Activated T-helper 2 cell treated with anti-CD3 and anti-CD28 coated beads, Interferon-gamma antibody, Interleukin-2, Interleukin-4, amounts not matched to agents 10 μg/mL and 5 μg/mL and 100 μg/mL, durations not matched to agents 14 hours and 24 hours and 36 hours (primary cell): ENCODE measurements around the gene KCNC4. TPM values are rescaled to one million over a fixed set of nuclear protein-coding genes. Genes with fewer than 3 reads are reported as not detected.

Source experiments
- total RNA-seq: library from RNA; stranded (reverse); gene quantifications from 2 replicates; pipeline ENCODE4 v1.2.3, GENCODE V29; 2022

The KCNC4 gene
- total RNA-seq, 1 donor from 2014 or later: 30.6 TPM

Other genes starting within 250 kb of the KCNC4 start
- gene AHCYL1, start 225.5 kb upstream of the KCNC4 start, total RNA-seq: 85.8 and 86.5 TPM in 2 replicates
- gene STRIP1, start 175.7 kb upstream of the KCNC4 start, total RNA-seq: 37.4 and 39.1 TPM in 2 replicates
- gene ALX3, start 139.6 kb upstream of the KCNC4 start, total RNA-seq: not detected in 2 replicates
- not detected in 2 replicates for gene UBL4B, start 97.9 kb upstream of the KCNC4 start, total RNA-seq
- 0.41 and 0.46 TPM in 2 replicates for gene SLC6A17, start 59.8 kb upstream of the KCNC4 start, total RNA-seq
- gene RBM15, start 129.1 kb downstream of the KCNC4 start, total RNA-seq: 55.5 TPM in 2 replicates
- gene SLC16A4, start 180.7 kb downstream of the KCNC4 start, total RNA-seq: 0.23 and 0.73 TPM in 2 replicates
- 170 and 171 TPM in 2 replicates for gene LAMTOR5, start 197.4 kb downstream of the KCNC4 start, total RNA-seq
- not detected in 2 replicates for gene PROK1, start 240.8 kb downstream of the KCNC4 start, total RNA-seq